NCI-H345 (cell line): ENCODE results near the gene ENPP7.
A peak's percentile ranks its signal among the peaks of the same experiment; 100 is the strongest.
"Not testable (repeated sequence)": the region's sequence is repeated elsewhere in the genome, so short reads cannot be mapped to it uniquely, and the experiment has no call there.

ENCODE experiments used
- DNase-seq: peaks from one replicate; lab custom pipeline; 2025; lab: John Stamatoyannopoulos, UW

The ENPP7 gene

GRCh38 chr17:79749958-79750357 is 19.2 kb downstream of the ENPP7 start:
- no peak for DNase-seq

- DNase-seq, result no peak
Measured at GRCh38 chr17:79750650-79751545, 20.2 kb downstream of the ENPP7 start.

- DNase-seq, result no peak
Measured at GRCh38 chr17:79752175-79752574, 21.4 kb downstream of the ENPP7 start.

GRCh38 chr17:79754370-79754769 is 23.6 kb downstream of the ENPP7 start:
- no peak for DNase-seq

- not testable (repeated sequence) for DNase-seq
Measured at GRCh38 chr17:79754903-79755302, 24.2 kb downstream of the ENPP7 start.

GRCh38 chr17:79755591-79755990 is 24.8 kb downstream of the ENPP7 start:
- no peak for DNase-seq

DNA sequence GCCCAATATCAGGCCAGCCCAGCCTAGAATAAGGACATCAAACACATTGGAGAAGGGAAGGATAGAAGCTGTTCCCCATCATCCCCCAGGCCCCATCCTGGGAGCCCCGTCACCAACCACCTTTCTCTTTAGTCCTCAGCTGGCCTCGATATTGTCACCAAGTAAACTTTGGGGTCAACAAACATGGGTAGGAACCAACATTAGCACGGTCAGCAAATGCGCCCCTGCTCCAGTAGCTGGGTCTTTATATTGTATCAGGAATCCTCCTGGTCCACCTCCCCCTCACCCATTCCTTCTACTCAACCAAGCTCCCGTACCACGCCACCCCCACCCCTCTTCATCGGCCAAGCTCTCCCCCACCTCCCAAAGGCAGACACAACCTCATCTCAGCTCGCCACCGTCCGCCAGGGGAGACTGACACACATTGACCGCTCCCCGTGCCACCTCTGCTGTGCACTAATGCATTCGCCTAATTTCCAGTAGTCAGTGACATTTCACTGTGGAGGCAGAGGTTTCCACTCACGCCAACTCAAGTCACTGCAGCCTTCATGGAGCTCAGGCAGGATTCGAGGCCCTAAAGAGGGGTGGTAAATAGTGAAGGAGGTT is 26.5 kb downstream of the ENPP7 start:
- no peak for DNase-seq

DNA sequence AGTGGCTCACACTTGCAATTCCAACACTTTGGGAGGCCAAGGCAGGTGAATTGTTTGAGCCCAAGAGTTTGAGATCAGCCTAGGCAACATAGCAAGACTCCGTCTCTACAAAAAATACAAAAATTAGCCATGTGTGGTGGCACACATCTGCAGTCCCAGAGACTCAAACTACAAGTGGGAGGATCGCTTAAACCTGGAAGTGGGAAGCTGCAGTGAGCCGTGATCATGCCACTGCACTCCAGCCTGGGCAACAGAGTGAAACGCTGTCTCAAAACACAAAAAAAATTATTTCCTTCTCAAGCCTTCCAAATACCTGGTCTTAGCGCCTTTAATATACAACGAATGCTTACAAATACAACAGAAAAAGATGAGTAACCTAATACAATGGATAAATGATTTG is 27.5 kb downstream of the ENPP7 start:
- no peak for DNase-seq

GRCh38 chr17:79760197-79760906 is 29.6 kb downstream of the ENPP7 start:
- DNase-seq, result no peak

GRCh38 chr17:79761894-79762589 is 31.3 kb downstream of the ENPP7 start:
- no peak for DNase-seq

- no peak for DNase-seq
Measured at GRCh38 chr17:79765708-79766107, 35.0 kb downstream of the ENPP7 start.

- DNase-seq, result no peak
Measured at GRCh38 chr17:79769570-79770506, 39.1 kb downstream of the ENPP7 start.

DNA sequence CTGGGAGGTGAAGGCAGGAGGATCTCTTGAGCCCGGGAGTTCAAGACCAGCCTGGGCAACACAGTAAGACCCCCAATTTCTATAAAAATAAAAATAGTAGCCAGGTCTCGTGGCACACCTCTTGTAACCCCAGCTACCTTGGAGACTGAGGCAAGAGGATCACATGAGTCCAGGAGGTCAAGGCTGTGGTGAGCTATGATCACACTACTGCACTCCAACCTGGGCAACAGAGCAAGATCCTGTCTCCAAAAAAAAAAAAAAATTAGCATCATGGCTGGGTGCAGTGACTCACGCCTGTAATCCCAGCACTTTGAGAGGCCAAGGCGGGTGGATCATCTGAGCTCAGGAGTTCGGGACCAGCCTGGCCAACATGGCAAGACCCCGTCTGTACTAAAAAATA is 40.5 kb downstream of the ENPP7 start:
- DNase-seq, result no peak

GRCh38 chr17:79772726-79773125 is 42.0 kb downstream of the ENPP7 start:
- not testable (repeated sequence) for DNase-seq

- no peak for DNase-seq
Measured at GRCh38 chr17:79774561-79774975, 43.8 kb downstream of the ENPP7 start.

DNA sequence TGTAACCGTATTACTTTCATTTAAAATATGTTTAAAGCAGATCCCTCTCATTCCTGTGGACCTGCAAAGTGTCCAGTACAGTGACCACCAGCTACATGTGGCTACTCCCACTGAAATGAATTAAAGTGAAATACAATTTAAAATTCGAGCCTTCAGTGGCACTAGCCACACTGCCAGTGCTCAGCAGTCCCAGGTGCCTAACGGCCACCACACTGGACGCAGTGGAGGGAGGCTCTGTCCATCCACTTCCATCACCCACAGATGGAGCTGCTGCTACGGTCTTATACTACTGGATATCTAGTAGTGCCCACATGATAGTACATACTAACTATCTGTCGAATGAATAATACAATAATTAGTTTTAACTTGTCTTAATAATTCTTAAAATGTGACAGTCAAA is 44.9 kb downstream of the ENPP7 start:
- DNase-seq, result no peak

DNA sequence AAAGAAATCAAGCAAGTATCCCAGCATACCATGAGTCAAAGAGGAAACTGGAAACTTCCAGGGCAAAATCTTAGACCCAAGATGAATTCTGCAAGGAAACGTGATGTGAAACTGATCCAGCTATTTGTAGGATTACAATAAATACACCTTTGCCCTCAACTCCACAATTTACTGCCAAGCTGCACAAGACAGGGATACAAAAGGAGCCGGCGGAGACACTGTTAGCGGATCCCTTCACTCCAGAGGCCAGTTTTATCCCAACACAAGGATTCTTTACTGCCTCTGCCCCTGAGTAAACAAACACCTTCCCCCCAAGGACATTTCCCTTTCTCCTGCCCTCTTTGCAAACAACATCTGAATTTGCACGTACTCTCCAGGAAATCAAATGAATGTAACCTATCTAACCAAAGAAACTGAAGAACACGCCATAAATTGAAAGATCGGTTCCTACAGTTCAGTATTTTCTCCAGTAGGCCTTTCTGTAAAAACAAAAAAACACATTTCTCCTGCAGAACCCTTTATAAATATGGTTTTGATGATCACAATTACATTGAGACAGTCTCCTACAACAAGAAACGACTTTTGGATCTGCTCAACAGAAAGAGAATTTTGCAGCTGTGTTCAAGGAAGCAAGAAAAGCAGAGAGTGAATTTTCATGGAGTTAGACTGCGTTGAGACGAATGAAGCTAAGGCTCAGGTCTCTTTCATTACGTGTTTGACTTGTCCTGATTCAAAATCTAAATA is 45.8 kb downstream of the ENPP7 start:
- no peak for DNase-seq

GRCh38 chr17:79777120-79777893 is 46.6 kb downstream of the ENPP7 start:
- no peak for DNase-seq

DNA sequence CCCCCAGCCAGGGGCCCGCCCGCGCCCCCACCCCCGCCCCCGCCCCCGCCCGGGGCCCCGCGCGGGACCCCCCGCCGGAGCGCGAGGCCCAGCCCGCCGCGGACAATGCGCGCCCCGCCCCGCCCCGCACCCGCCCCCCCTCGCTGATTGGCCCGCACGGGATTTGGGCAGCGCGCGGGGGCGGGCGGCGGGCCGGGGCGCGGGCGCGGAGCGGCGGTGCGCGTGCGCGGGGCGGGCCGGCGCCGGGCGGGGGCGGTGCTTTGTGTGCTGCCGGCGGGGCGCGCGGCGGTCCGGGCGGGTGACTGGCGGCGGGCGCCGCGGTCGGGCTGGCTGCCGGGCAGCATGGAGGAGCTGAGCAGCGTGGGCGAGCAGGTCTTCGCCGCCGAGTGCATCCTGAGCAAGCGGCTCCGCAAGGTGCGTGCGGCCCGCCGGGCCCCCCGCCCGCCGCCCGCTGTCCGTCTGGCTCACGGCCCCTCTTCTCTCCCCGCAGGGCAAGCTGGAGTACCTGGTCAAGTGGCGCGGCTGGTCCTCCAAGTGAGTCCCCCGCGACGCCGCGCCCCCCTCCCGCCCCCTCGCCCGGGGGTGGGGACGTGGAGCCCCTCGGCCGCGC is 47.3 kb downstream of the ENPP7 start, which contains the start of gene CBX2:
CBX2 (plus strand) TSS at position 255 of the 610 bp plus-strand sequence; CDS start at position 343, 88 bp downstream.
- peak; percentile 88 for DNase-seq
